Osteocyte (in vitro differentiated cells): ENCODE results near the gene MED13L. TPM values are rescaled to one million over a fixed set of nuclear protein-coding genes. Genes with fewer than 3 reads are reported as not detected.

Experiments used
- DNase-seq: peaks from one replicate; pipeline ENCODE4 v3.0.0; 2021; ENCODE audit warnings: mixed read lengths; ENCODE audit not compliant: unreplicated experiment; ENCODE audit errors: extremely low spot score
- H3K27ac Mint-ChIP-seq: one replicate; pipeline ENCODE4 v1.8.0; 2021; ENCODE audit warnings: mild to moderate bottlenecking, mixed read lengths; ENCODE audit not compliant: unreplicated experiment
- H3K27me3 Mint-ChIP-seq: one replicate; pipeline ENCODE4 v1.8.0; 2021; ENCODE audit warnings: mixed read lengths; ENCODE audit not compliant: unreplicated experiment
- H3K36me3 Mint-ChIP-seq: one replicate; pipeline ENCODE4 v1.8.0; 2021; ENCODE audit warnings: mixed read lengths; ENCODE audit not compliant: unreplicated experiment
- H3K4me1 Mint-ChIP-seq: one replicate; pipeline ENCODE4 v1.8.0; 2021; ENCODE audit warnings: mixed read lengths; ENCODE audit not compliant: unreplicated experiment
- H3K4me3 Mint-ChIP-seq: one replicate; pipeline ENCODE4 v1.8.0; 2021; ENCODE audit warnings: mild to moderate bottlenecking, moderate library complexity, mixed read lengths; ENCODE audit not compliant: unreplicated experiment
- H3K9me3 Mint-ChIP-seq: one replicate; pipeline ENCODE4 v1.8.0; 2021; ENCODE audit warnings: mixed read lengths; ENCODE audit not compliant: unreplicated experiment
- total RNA-seq: library from RNA; stranded (reverse); gene quantifications from 2 replicates; pipeline ENCODE4 v1.2.1, GENCODE V29; 2021
- TF ChIP-seq, protein P1 (sequence below): fragments of 200-600 bp; sonication (generic); IDR thresholded peaks from 2 replicates; pipeline ENCODE4 v1.5.0; 2021; ENCODE audit warnings: antibody characterized with exemption, mild to moderate bottlenecking, moderate library complexity

Gene MED13L
- total RNA-seq, 1 donor from 2014 or later: 229 TPM

DNA sequence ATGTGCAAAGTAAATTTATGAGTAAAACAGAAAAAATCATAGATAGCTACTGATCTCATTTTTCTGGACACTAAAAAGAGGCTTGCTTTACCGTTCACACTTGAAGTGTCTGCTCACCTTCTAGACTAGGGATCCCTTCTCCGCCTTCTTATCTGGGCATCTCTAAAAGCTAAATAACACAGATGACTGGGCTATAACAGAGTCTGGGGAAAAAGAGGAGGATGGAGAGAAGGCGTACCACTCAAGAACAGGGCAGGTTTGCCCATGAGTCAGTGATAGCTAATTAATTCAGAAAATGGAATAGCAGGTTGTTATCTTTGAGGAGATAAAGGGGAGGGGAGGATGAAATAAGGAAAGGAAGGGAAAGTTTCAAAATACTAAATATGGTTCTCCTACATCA lies 185.3 kb downstream of the MED13L start:
- Mint-ChIP-seq H3K9me3 (no peaks in the 10 kb centered on the region), H3K4me1 (peaks cover 47% of the 10 kb centered on the region), H3K27me3 (no peaks in the 10 kb centered on the region), H3K36me3 (peaks cover 34% of the 10 kb centered on the region), H3K4me3 (no peak overlapping the region), H3K27ac (no peak overlapping the region)
- DNase-seq: no peak
- TF ChIP-seq, protein P1, sequence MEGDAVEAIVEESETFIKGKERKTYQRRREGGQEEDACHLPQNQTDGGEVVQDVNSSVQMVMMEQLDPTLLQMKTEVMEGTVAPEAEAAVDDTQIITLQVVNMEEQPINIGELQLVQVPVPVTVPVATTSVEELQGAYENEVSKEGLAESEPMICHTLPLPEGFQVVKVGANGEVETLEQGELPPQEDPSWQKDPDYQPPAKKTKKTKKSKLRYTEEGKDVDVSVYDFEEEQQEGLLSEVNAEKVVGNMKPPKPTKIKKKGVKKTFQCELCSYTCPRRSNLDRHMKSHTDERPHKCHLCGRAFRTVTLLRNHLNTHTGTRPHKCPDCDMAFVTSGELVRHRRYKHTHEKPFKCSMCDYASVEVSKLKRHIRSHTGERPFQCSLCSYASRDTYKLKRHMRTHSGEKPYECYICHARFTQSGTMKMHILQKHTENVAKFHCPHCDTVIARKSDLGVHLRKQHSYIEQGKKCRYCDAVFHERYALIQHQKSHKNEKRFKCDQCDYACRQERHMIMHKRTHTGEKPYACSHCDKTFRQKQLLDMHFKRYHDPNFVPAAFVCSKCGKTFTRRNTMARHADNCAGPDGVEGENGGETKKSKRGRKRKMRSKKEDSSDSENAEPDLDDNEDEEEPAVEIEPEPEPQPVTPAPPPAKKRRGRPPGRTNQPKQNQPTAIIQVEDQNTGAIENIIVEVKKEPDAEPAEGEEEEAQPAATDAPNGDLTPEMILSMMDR: no peak

DNA sequence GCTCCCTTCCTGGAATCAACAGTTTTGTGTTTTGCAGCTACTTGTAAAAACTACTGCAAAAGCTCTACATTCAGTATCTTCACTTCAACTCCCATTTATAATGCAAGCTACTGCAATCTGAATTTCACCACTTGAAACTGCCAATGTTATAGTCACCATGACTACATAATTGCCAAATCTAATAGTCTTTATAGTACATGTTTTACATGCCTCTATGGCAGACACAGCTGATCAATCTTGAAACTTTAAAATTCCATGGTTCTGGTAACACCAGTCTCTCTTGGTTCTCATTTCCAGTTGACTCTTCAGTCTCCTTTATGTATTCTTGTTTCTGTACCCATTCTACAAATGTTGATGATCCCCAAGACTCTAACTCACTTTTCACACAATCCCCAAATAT lies 185.9 kb downstream of the MED13L start:
- H3K27ac Mint-ChIP-seq: peak overlapping the region; percentile 3
- no peak for DNase-seq
- H3K4me1 Mint-ChIP-seq: peaks cover 48% of the 10 kb centered on the region
- TF ChIP-seq, protein P1: no peak
- peaks cover 34% of the 10 kb centered on the region for H3K36me3 Mint-ChIP-seq
- H3K9me3 Mint-ChIP-seq: no peaks in the 10 kb centered on the region
- H3K27me3 Mint-ChIP-seq: no peaks in the 10 kb centered on the region
- H3K4me3 Mint-ChIP-seq: no peak overlapping the region

DNA sequence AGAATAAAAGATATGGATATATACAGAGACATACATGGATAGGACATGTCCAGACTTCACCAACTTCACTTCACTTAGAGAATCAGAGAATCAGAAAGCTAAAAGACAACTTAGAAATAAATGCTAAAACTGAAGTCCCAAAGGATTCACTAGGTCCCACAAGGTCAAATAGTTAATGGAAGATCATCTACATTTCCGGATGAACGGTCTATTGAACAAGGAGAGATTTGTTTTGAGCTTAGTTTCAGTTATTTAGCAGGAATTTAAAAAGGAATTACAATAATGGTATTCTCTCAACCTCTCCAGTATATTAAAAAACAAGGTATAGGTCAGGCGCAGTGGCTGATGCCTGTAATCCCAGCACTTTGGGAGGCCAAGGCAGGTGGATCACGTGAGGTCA lies 187.0 kb downstream of the MED13L start:
- Mint-ChIP-seq H3K27me3 (no peaks in the 10 kb centered on the region), H3K4me1 (peaks cover 54% of the 10 kb centered on the region)

DNA sequence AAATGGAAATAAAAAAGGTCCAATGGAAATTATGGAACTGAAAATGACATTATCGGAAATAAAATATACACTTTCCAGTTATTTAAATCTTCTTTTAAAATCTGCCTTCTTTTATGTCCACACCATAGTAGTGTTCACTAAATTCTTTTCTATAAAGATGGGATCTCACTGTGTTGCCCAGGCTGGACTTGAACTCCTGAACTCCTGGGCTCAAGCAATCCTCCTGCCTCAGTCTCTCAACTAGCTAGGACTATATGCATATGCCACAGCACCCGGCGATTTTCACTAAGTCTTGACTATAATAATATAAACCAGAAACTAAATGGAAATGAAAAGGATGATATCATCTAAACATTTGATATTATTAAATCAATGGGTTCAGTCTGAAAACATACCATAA lies 188.4 kb downstream of the MED13L start:
- Mint-ChIP-seq H3K9me3 (no peaks in the 10 kb centered on the region), H3K4me1 (peaks cover 64% of the 10 kb centered on the region), H3K4me3 (no peak overlapping the region), H3K27me3 (no peaks in the 10 kb centered on the region), H3K27ac (no peak overlapping the region), H3K36me3 (peaks cover 25% of the 10 kb centered on the region)
- TF ChIP-seq, protein P1: no peak
- DNase-seq: no peak

More for the DNA sequence above, 187.0 kb downstream of the MED13L start:
- H3K4me3 Mint-ChIP-seq: no peak overlapping the region
- H3K27ac Mint-ChIP-seq: no peak overlapping the region
- TF ChIP-seq, protein P1: no peak
- H3K36me3 Mint-ChIP-seq: peaks cover 31% of the 10 kb centered on the region
- no peak for DNase-seq
- H3K9me3 Mint-ChIP-seq: no peaks in the 10 kb centered on the region

DNA sequence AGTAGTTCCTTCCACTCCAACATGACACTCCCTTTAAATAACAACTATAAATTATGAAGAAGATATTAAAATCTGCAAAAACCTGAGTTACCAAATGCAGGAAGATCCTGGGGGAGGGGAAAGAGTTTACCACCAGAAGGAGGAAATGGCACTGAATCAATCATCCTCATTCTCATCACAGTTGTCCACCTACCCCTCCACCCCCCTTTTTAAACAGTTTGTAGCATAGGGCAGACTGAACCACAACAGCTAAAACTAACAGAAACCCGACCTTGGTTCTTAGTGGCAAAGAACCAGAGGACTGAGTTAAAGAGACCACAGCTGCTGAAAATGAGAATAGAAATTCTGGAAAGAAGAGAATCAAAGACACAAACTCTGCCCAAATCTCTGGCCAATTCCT lies 189.5 kb downstream of the MED13L start:
- H3K4me3 Mint-ChIP-seq: no peak overlapping the region
- H3K9me3 Mint-ChIP-seq: no peaks in the 10 kb centered on the region
- no peak overlapping the region for H3K27ac Mint-ChIP-seq
- no peaks in the 10 kb centered on the region for H3K27me3 Mint-ChIP-seq
- TF ChIP-seq, protein P1: no peak
- H3K4me1 Mint-ChIP-seq: peaks cover 62% of the 10 kb centered on the region
- peaks cover 25% of the 10 kb centered on the region for H3K36me3 Mint-ChIP-seq
- no peak for DNase-seq
